Omental fat pad (tissue), 4 donors: ENCODE measurements around the gene NOX1. TPM values are rescaled to one million over a fixed set of nuclear protein-coding genes. Genes with fewer than 3 reads are reported as not detected.

ENCODE experiments used
- ATAC-seq: fragments of 150-250 bp; one replicate; pipeline ENCODE4 v1.9.1; 2016; ENCODE audit warnings: mild to moderate bottlenecking, moderate library complexity; ENCODE audit not compliant: low FRiP score
- DNase-seq: peaks from one replicate; pipeline ENCODE4 v3.0.0-alpha.2; 2019; ENCODE audit warnings: low spot score
- CTCF ChIP-seq, 3 donors: fragments of 450-650 bp; IDR thresholded peaks; one replicate each; pipeline ENCODE4 v1.5.1; 2016 to 2017; ENCODE audit warnings: antibody characterized with exemption in 3 of 3, mild to moderate bottlenecking in 3 of 3, moderate library complexity in 2 of 3
- total RNA-seq, 4 donors: library from RNA; depleted of rRNA; stranded (reverse); fragments of >200 nt; gene quantifications; one replicate each; pipeline ENCODE4 v1.1.0, GENCODE V29; 2016

Gene NOX1
- total RNA-seq, 4 donors from 2014 or later: 0.25 to 0.84 TPM; not detected in 2

GRCh38 chrX:100863326-100863864 lies 10.8 kb downstream of the NOX1 start:
- TF ChIP-seq CTCF (IDR thresholded peaks at IDR 0.05): no peak
- no peak for DNase-seq
- ATAC-seq: no peak

- TF ChIP-seq CTCF (IDR thresholded peaks at IDR 0.05): no peak
- DNase-seq (no peak), ATAC-seq (no peak)
Observed at GRCh38 chrX:100852810-100853209, 21.3 kb downstream of the NOX1 start.

- no peak for ATAC-seq
- no peak for DNase-seq
- no peak for TF ChIP-seq CTCF (IDR thresholded peaks at IDR 0.05)
Observed at GRCh38 chrX:100850317-100850716, 23.8 kb downstream of the NOX1 start.

GRCh38 chrX:100831219-100831946 lies 42.8 kb downstream of the NOX1 start:
- ATAC-seq (no peak), DNase-seq (no peak)
- no peak for TF ChIP-seq CTCF (IDR thresholded peaks at IDR 0.05)

- TF ChIP-seq CTCF (IDR thresholded peaks at IDR 0.05): no peak
- no peak for ATAC-seq
- no peak for DNase-seq
Observed at GRCh38 chrX:100830547-100830946, 43.6 kb downstream of the NOX1 start.

- DNase-seq (no peak), ATAC-seq (no peak)
- TF ChIP-seq CTCF (IDR thresholded peaks at IDR 0.05): no peak
Observed at GRCh38 chrX:100830143-100830542, 44.0 kb downstream of the NOX1 start.

- TF ChIP-seq CTCF (IDR thresholded peaks at IDR 0.05): no peak
- ATAC-seq (peak; percentile 28), DNase-seq (no peak)
Observed at GRCh38 chrX:100829730-100830129, 44.4 kb downstream of the NOX1 start.
